ENCODE results near the gene XPNPEP3. TPM values are rescaled to one million over a fixed set of nuclear protein-coding genes. Genes with fewer than 3 reads are reported as not detected.

Gene XPNPEP3
- total RNA-seq, 1 donor from 2014 or later, result 7.9 TPM

Small RNA genes within 50 kb of the gene (small RNA-seq; reads per million reads assigned to genes)
- not detected for gene MIR4766 (ENCODE audit: low replicate concordance)
- not detected for gene RF00017 (ENCODE audit: low replicate concordance)
- not detected for gene RNU6-379P (ENCODE audit: low replicate concordance)

Other genes with a start within 250 kb of the XPNPEP3 start
- 32.6 TPM for gene MRTFA, start 220.4 kb upstream of the XPNPEP3 start, total RNA-seq
- gene MCHR1, start 177.7 kb upstream of the XPNPEP3 start, total RNA-seq, result 0.39 TPM
- gene SLC25A17, start 37.8 kb upstream of the XPNPEP3 start, total RNA-seq, result 14.2 TPM
- gene ST13, start 509 bp upstream of the XPNPEP3 start, total RNA-seq, result 163 TPM
- gene DNAJB7, start 5.0 kb downstream of the XPNPEP3 start, total RNA-seq, result not detected
- 45.3 TPM for gene RBX1, start 94.2 kb downstream of the XPNPEP3 start, total RNA-seq
- gene EP300, start 235.4 kb downstream of the XPNPEP3 start, total RNA-seq, result 93.5 TPM